A549 (cell line): Measurements from ENCODE around the gene CLTCL1. TPM values are rescaled to one million over a fixed set of nuclear protein-coding genes. Genes with fewer than 3 reads are reported as not detected.

Experiments used
- ATAC-seq, 2 experiments: fragments of 200-7000 bp in 1 of 2; fragments of >200 bp in 1 of 2; cut with Nextera tagmentation in 1 of 2; cut with Tn5 transposase in 1 of 2; 3 replicates each; pipeline versions ENCODE4 v1.8.0 to v1.9.1; 2018 to 2020; ENCODE audit warnings: mild to moderate bottlenecking in 1 of 2, moderate library complexity in 1 of 2
- CTCF ChIA-PET: fragments of 300-600 bp; sonication (Branson Sonifier 250); formaldehyde crosslinking; extraction: SDS; loops from one replicate; lab custom pipeline; 2021; ENCODE audit warnings: antibody characterized with exemption, inconsistent platforms; lab: Yijun Ruan, JAX
- POLR2A ChIA-PET: fragments of 350-600 bp; formaldehyde crosslinking; extraction: SDS; loops from one replicate; lab custom pipeline; 2021; ENCODE audit warnings: antibody characterized with exemption, inconsistent platforms; lab: Yijun Ruan, JAX
- DNase-seq, 2 experiments: peaks; one replicate each; pipeline versions ENCODE4 v3.0.0 to v3.0.0-alpha.2; 2011 to 2016; ENCODE audit warnings: low read depth in 1 of 2, low spot score in 1 of 2
- FAIRE-seq: peaks from 2 replicates; lab custom pipeline; 2011; peaks lifted over from hg19 to GRCh38; lab: Jason Lieb, UNC
- H3K27ac ChIP-seq, 2 experiments: fragments of >200 bp; sonication (Bioruptor Twin); formaldehyde crosslinking; 3 replicates each; pipeline ENCODE4 v1.5.1; 2016 to 2017
- H3K4me1 ChIP-seq: fragments of >200 bp; sonication (Bioruptor Twin); formaldehyde crosslinking; 3 replicates; pipeline ENCODE4 v1.6.1; 2016
- H3K4me2 ChIP-seq: fragments of >200 bp; sonication (Bioruptor Twin); formaldehyde crosslinking; 3 replicates; pipeline ENCODE4 v1.6.1; 2016
- H3K4me3 ChIP-seq: fragments of >200 bp; sonication (Bioruptor Twin); formaldehyde crosslinking; 3 replicates; pipeline ENCODE4 v1.5.1; 2016
- H3K9me3 ChIP-seq: fragments of >200 bp; sonication (Bioruptor Twin); formaldehyde crosslinking; 3 replicates; pipeline ENCODE4 v1.6.1; 2016
- BCL3 ChIP-seq: fragments of >200 bp; sonication (Bioruptor Twin); formaldehyde crosslinking; IDR thresholded peaks from 3 replicates; pipeline ENCODE4 v1.6.1; 2016
- BHLHE40 ChIP-seq: IDR thresholded peaks from 2 replicates; pipeline ENCODE4 v1.6.1; 2012; ENCODE audit warnings: low read depth, low read length, inconsistent platforms
- CBX2 ChIP-seq: fragments of 200-600 bp; sonication (generic); IDR thresholded peaks from 2 replicates; pipeline ENCODE4 v1.6.1; 2016; ENCODE audit warnings: low read depth, mild to moderate bottlenecking, borderline replicate concordance
- CEBPB ChIP-seq, 2 experiments: fragments of >200 bp in 1 of 2; sonication (Bioruptor Twin) in 1 of 2; formaldehyde crosslinking in 1 of 2; IDR thresholded peaks; 2 replicates each; pipeline ENCODE4 v1.6.1; 2012 to 2016
- FOSB ChIP-seq: fragments of 250-450 bp; sonication (Bioruptor Pico); IDR thresholded peaks from 2 replicates; pipeline ENCODE4 v1.5.0; 2020; ENCODE audit warnings: mild to moderate bottlenecking, moderate library complexity
- GATA3 ChIP-seq: IDR thresholded peaks from 2 replicates; pipeline ENCODE4 v1.6.1; 2012; ENCODE audit warnings: borderline replicate concordance
- HDAC2 ChIP-seq: fragments of 200-600 bp; sonication (generic); IDR thresholded peaks from 2 replicates; pipeline ENCODE4 v1.6.1; 2016
- KDM1A ChIP-seq: fragments of 200-600 bp; sonication (generic); IDR thresholded peaks from 2 replicates; pipeline ENCODE4 v1.6.1; 2016; ENCODE audit warnings: low read depth, mild to moderate bottlenecking
- KDM5A ChIP-seq: fragments of 200-600 bp; sonication (generic); IDR thresholded peaks from 2 replicates; pipeline ENCODE4 v1.6.1; 2016; ENCODE audit warnings: antibody characterized with exemption, mild to moderate bottlenecking
- MAFK ChIP-seq: fragments of 450-650 bp; IDR thresholded peaks from 2 replicates; pipeline ENCODE4 v1.6.1; 2014; ENCODE audit not compliant: partially characterized antibody
- POLR2AphosphoS2 ChIP-seq: conservative IDR thresholded peaks from 2 replicates; pipeline ENCODE4 v1.6.1; 2012; ENCODE audit warnings: low read length, improper control_type of control experiment, inconsistent platforms
- RCOR1 ChIP-seq: fragments of 150-350 bp; IDR thresholded peaks from 2 replicates; pipeline ENCODE4 v1.6.1; 2014; ENCODE audit warnings: antibody characterized with exemption, low read length, low read depth
- RFX5 ChIP-seq: fragments of 450-650 bp; IDR thresholded peaks from 2 replicates; pipeline ENCODE4 v1.7.1; 2014; ENCODE audit warnings: antibody characterized with exemption, mild to moderate bottlenecking, moderate library complexity
- USF2 ChIP-seq: fragments of 450-650 bp; IDR thresholded peaks from 2 replicates; pipeline ENCODE4 v1.6.1; 2014; ENCODE audit warnings: antibody characterized with exemption
- ZFP36 ChIP-seq: fragments of 450-650 bp; IDR thresholded peaks from 2 replicates; pipeline ENCODE4 v1.6.1; 2014; ENCODE audit warnings: borderline replicate concordance; ENCODE audit not compliant: partially characterized antibody
- ZNF302 ChIP-seq: fragments of 250-450 bp; sonication (Bioruptor Pico); IDR thresholded peaks from 2 replicates; pipeline ENCODE4 v1.9.0; 2021; ENCODE audit warnings: inconsistent platforms, mild to moderate bottlenecking, moderate library complexity
- WGBS: methylation state at CpG from one replicate; pipeline ENCODE4 v1.1.6; 2017; ENCODE audit errors: missing lambda C conversion rate; 5-methylcytosine and 5-hydroxymethylcytosine counted together
- polyA plus RNA-seq, 4 experiments: library from polyadenylated mRNA; depleted of rRNA in 3 of 4; stranded (reverse); fragments of >200 nt; fragmentation: RNase III in 1 of 4; extraction: RNeasy Plus Mini Kit Qiagen cat#74134 plus additional on column Dnase treatment in 1 of 4; gene quantifications; 2 replicates in 3 of 4; 3 replicates in 1 of 4; pipeline ENCODE4 v1.2.3, GENCODE V29; 2011 to 2017
- TF ChIP-seq, protein P1 (sequence below): IDR thresholded peaks from 2 replicates; pipeline ENCODE4 v1.6.1; 2012
- TF ChIP-seq, protein P2 (sequence below): fragments of 200-600 bp; sonication (generic); IDR thresholded peaks from 2 replicates; pipeline ENCODE4 v1.6.1; 2016; ENCODE audit warnings: antibody characterized with exemption, mild to moderate bottlenecking, moderate library complexity
- TF ChIP-seq, protein P3 (sequence below): IDR thresholded peaks from 2 replicates; pipeline ENCODE4 v1.6.1; 2012; ENCODE audit warnings: low read depth, borderline replicate concordance

CLTCL1 gene
- polyA plus RNA-seq, 2 of the 4 experiments (the other 2 are of a cell fraction) = 8.6 to 10.6 TPM

- no peak for ATAC-seq
- Histone ChIP-seq H3K4me2 (no peak overlapping the region), H3K4me3 (no peak overlapping the region), H3K27ac (no peak overlapping the region), H3K9me3 (no peaks in the 10 kb centered on the region), H3K4me1 (peaks cover 6% of the 10 kb centered on the region; the same call in 2 of the 3 replicates)
- DNase-seq = no peak
- no peak for FAIRE-seq
- TF ChIP-seq ZNF302 (CRISPR knock-in tag) = no peak
- no peak for TF ChIP-seq HDAC2
- TF ChIP-seq, protein P1, sequence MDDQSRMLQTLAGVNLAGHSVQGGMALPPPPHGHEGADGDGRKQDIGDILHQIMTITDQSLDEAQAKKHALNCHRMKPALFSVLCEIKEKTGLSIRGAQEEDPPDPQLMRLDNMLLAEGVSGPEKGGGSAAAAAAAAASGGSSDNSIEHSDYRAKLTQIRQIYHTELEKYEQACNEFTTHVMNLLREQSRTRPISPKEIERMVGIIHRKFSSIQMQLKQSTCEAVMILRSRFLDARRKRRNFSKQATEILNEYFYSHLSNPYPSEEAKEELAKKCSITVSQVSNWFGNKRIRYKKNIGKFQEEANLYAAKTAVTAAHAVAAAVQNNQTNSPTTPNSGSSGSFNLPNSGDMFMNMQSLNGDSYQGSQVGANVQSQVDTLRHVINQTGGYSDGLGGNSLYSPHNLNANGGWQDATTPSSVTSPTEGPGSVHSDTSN = no peak
- TF ChIP-seq KDM5A = no peak
- TF ChIP-seq, protein P2, sequence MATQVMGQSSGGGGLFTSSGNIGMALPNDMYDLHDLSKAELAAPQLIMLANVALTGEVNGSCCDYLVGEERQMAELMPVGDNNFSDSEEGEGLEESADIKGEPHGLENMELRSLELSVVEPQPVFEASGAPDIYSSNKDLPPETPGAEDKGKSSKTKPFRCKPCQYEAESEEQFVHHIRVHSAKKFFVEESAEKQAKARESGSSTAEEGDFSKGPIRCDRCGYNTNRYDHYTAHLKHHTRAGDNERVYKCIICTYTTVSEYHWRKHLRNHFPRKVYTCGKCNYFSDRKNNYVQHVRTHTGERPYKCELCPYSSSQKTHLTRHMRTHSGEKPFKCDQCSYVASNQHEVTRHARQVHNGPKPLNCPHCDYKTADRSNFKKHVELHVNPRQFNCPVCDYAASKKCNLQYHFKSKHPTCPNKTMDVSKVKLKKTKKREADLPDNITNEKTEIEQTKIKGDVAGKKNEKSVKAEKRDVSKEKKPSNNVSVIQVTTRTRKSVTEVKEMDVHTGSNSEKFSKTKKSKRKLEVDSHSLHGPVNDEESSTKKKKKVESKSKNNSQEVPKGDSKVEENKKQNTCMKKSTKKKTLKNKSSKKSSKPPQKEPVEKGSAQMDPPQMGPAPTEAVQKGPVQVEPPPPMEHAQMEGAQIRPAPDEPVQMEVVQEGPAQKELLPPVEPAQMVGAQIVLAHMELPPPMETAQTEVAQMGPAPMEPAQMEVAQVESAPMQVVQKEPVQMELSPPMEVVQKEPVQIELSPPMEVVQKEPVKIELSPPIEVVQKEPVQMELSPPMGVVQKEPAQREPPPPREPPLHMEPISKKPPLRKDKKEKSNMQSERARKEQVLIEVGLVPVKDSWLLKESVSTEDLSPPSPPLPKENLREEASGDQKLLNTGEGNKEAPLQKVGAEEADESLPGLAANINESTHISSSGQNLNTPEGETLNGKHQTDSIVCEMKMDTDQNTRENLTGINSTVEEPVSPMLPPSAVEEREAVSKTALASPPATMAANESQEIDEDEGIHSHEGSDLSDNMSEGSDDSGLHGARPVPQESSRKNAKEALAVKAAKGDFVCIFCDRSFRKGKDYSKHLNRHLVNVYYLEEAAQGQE = no peak
- ChIA-PET CTCF (no interaction called here), POLR2A (interaction anchor here (0.5 kb wide), 1 partner anchor 14 kb away, joined by 3 read pairs; no protein-coding TSS in a partner anchor)
- 91% methylated on average over 7 of the region's 9 CpGs for WGBS
Observed at GRCh38 chr22:19139001-19139356, 152.5 kb downstream of the CLTCL1 start.

DNA sequence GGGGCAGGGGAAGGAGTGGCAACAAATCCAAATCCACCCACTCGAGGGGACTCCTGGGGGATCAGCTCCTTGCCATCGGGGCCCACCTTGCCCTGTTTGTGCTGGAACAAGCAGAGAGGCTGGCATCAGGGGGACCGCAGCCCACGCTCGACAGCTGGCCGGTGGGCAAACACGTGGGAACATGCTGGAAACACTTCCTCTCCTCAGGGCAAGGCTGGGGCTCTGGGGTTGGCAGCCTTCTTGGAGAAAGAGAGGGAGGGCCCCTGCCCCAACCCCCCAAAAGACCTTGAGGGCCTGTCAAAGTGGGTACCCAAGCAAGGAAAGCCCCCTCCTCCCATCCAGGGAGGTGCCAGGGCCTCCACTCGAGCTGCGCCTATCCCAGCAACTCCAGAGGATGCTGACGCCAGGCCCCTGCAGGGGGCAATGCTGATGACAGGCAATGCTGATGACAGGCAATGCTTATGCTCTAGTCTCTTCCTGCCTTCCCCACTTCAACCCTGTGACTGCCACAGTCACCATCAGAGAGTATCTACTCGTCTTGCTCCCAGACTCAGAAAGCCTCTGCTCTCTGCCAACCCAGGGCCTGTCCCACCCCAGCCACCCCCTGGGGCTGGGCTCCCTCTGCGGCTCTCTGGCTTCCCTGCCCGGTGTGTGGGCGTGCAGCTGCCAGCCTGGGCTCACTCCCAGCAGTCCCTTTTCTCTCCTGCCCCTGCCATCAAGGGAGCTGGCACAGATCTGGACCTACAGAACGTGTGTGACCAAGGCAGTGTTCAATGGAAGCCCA is 153.1 kb downstream of the CLTCL1 start:
- Histone ChIP-seq H3K4me2 (no peak overlapping the region), H3K9me3 (no peaks in the 10 kb centered on the region), H3K27ac (no peak overlapping the region), H3K4me1 (peaks cover 3% of the 10 kb centered on the region; the same call in 2 of the 3 replicates), H3K4me3 (no peak overlapping the region)
- DNase-seq (no peak), FAIRE-seq (no peak), ATAC-seq (no peak)
- CTCF ChIA-PET = no interaction called here
- TF ChIP-seq CEBPB (IDR thresholded peaks at IDR 0.05) = no peak
- no peak for TF ChIP-seq FOSB (CRISPR knock-in tag)
- no peak for TF ChIP-seq BHLHE40
- no peak for TF ChIP-seq MAFK
- TF ChIP-seq ZFP36 = no peak
- no peak for TF ChIP-seq USF2
- no peak for TF ChIP-seq KDM1A
- no peak for TF ChIP-seq GATA3
- TF ChIP-seq, protein P1 = no peak
- TF ChIP-seq HDAC2 = no peak
- TF ChIP-seq RFX5 = no peak
- no peak for TF ChIP-seq BCL3
- TF ChIP-seq POLR2AphosphoS2 = no peak
- TF ChIP-seq CBX2 = no peak
- TF ChIP-seq RCOR1 = no peak
- TF ChIP-seq, protein P3, sequence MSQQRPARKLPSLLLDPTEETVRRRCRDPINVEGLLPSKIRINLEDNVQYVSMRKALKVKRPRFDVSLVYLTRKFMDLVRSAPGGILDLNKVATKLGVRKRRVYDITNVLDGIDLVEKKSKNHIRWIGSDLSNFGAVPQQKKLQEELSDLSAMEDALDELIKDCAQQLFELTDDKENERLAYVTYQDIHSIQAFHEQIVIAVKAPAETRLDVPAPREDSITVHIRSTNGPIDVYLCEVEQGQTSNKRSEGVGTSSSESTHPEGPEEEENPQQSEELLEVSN = no peak
- POLR2A ChIA-PET = no interaction called here
- WGBS = 84% methylated on average over 8 of the region's 15 CpGs
